ENCODE results near the gene TM4SF18.

- TF ChIP-seq CTCF (IDR thresholded peaks at IDR 0.05) (no peak), EZH2 (IDR thresholded peaks at IDR 0.05) (no peak), EZH2phosphoT487 (IDR thresholded peaks at IDR 0.05) (no peak)
These were observed 59.2 kb downstream of the TM4SF18 start for GRCh38 chr3:149274220-149274619.

Data from neural progenitor cell (in vitro differentiated cells).